ENCODE results near the gene MEF2D. TPM values are rescaled to one million over a fixed set of nuclear protein-coding genes. Genes with fewer than 3 reads are reported as not detected.
A peak's percentile ranks its signal among the peaks of the same experiment; 100 is the strongest.

The MEF2D gene
- total and polyA plus RNA-seq, 2 donors (not counting 1 experiment from before 2014, with no cell fraction given) = 65.6 to 128 TPM

- Mint-ChIP-seq H3K4me1 (peaks cover 23% of the 10 kb centered on the region), H3K27me3 (no peaks in the 10 kb centered on the region), H3K4me3 (peak overlapping the region; percentile 71), H3K9me3 (ENCODE audit: insufficient read depth) (no peaks in the 10 kb centered on the region), H3K27ac (peak overlapping the region; percentile 64)
- Histone ChIP-seq H3K4me1 (ENCODE audit: control insufficient read depth in 2 of 2, insufficient read depth in 2 of 2, low read length in 2 of 2) (peaks cover 20 to 24% of the 10 kb centered on the region in 2 donors), H3K4me3 (ENCODE audit: control extremely low read depth in 1 of 5, extremely low read depth in 1 of 5, insufficient read depth in 1 of 5, low read depth in 2 of 5, low read length in 4 of 5) (peak overlapping the region in 1 of 5 experiments; percentile 16), H2AFZ (ENCODE audit: insufficient read depth, low read depth, low read length, poor library complexity, severe bottlenecking) (peak overlapping the region; percentile 55), H3K9ac (ENCODE audit: low read length) (peak overlapping the region; percentile 41), H3K36me3 (replicated peaks in 1 of 2; ENCODE audit: control extremely low read depth in 1 of 2, control insufficient read depth in 1 of 2, extremely low read depth in 1 of 2, insufficient read depth in 2 of 2, low read length in 1 of 2) (no peaks in the 10 kb centered on the region), H3K27ac (ENCODE audit: low read length in 2 of 2) (peak overlapping the region in 1 of 2 donors; percentile 49), H3K79me2 (ENCODE audit: control insufficient read depth, insufficient read depth, low read length) (no peaks in the 10 kb centered on the region), H3K9me3 (ENCODE audit: control extremely low read depth in 1 of 3, control insufficient read depth in 2 of 3, insufficient read depth in 1 of 3, low read length in 2 of 3) (no peaks in the 10 kb centered on the region), H4K20me1 (ENCODE audit: control insufficient read depth, insufficient read depth, low read length, poor library complexity, severe bottlenecking) (no peaks in the 10 kb centered on the region), H3K27me3 (replicated peaks in 1 of 4; ENCODE audit: control extremely low read depth in 1 of 4, control insufficient read depth in 3 of 4, insufficient read depth in 4 of 4, low read length in 3 of 4) (no peaks in the 10 kb centered on the region), H3K4me2 (replicated peaks; ENCODE audit: low read depth, low read length, poor library complexity, severe bottlenecking) (peak overlapping the region; percentile 67)
- CTCF ChIA-PET = interaction anchor here (0.8 to 4.2 kb wide), 10 partner anchors 9 to 57 kb away, joined by 3 to 26 read pairs (median 4); no protein-coding TSS in a partner anchor
- WGBS (ENCODE audit: insufficient coverage) = 50% methylated on average over 2 of the region's 3 CpGs
- TF ChIP-seq EZH2 (IDR thresholded peaks at IDR 0.05; ENCODE audit: borderline replicate concordance, insufficient read depth, low read depth, low read length, poor library complexity, severe bottlenecking) = no peak
- TF ChIP-seq CTCF (IDR thresholded peaks at IDR 0.05) = no peak
- peak; percentile 49 for ATAC-seq (ENCODE audit: low read depth)
- intact Hi-C loops (cut with micrococcal nuclease) = loop anchor here (5.0 kb wide), 1 partner anchor 37 kb away; no protein-coding TSS in a partner anchor
- POLR2A ChIA-PET = interaction anchor here (0.6 to 2.2 kb wide), 4 partner anchors 11 to 36 kb away, joined by 3 to 6 read pairs (median 4); no protein-coding TSS in a partner anchor
- peak; percentile 43 for DNase-seq
These were observed 23.9 kb upstream of the MEF2D start for GRCh38 chr1:156524481-156524869.

- H4K20me1 ChIP-seq (ENCODE audit: control insufficient read depth, insufficient read depth, low read length, poor library complexity, severe bottlenecking) = no peaks in the 10 kb centered on the region
- H3K4me2 ChIP-seq (replicated peaks; ENCODE audit: low read depth, low read length, poor library complexity, severe bottlenecking) = peak overlapping the region; percentile 67
- no peaks in the 10 kb centered on the region for H3K27me3 ChIP-seq (replicated peaks in 1 of 4; ENCODE audit: control extremely low read depth in 1 of 4, control insufficient read depth in 3 of 4, insufficient read depth in 4 of 4, low read length in 3 of 4)
- no peak for TF ChIP-seq EZH2 (IDR thresholded peaks at IDR 0.05; ENCODE audit: borderline replicate concordance, insufficient read depth, low read depth, low read length, poor library complexity, severe bottlenecking)
- no peak for TF ChIP-seq CTCF (IDR thresholded peaks at IDR 0.05)
- no peak overlapping the region for H3K4me3 ChIP-seq (ENCODE audit: control extremely low read depth in 1 of 5, extremely low read depth in 1 of 5, insufficient read depth in 1 of 5, low read depth in 2 of 5, low read length in 4 of 5)
- H3K9ac ChIP-seq (ENCODE audit: low read length) = no peak overlapping the region
- H3K9me3 ChIP-seq (ENCODE audit: control extremely low read depth in 1 of 3, control insufficient read depth in 2 of 3, insufficient read depth in 1 of 3, low read length in 2 of 3) = no peaks in the 10 kb centered on the region
- no peak overlapping the region for H3K27ac ChIP-seq (ENCODE audit: low read length in 2 of 2)
- no peaks in the 10 kb centered on the region for H3K36me3 ChIP-seq (replicated peaks in 1 of 2; ENCODE audit: control extremely low read depth in 1 of 2, control insufficient read depth in 1 of 2, extremely low read depth in 1 of 2, insufficient read depth in 2 of 2, low read length in 1 of 2)
- Mint-ChIP-seq H3K27me3 (no peaks in the 10 kb centered on the region), H3K9me3 (ENCODE audit: insufficient read depth) (no peaks in the 10 kb centered on the region), H3K4me3 (peak overlapping the region; percentile 71), H3K27ac (peak overlapping the region; percentile 64), H3K4me1 (peaks cover 23% of the 10 kb centered on the region)
- no peaks in the 10 kb centered on the region for H3K79me2 ChIP-seq (ENCODE audit: control insufficient read depth, insufficient read depth, low read length)
- intact Hi-C loops (cut with micrococcal nuclease) = loop anchor here (5.0 kb wide), 1 partner anchor 37 kb away; no protein-coding TSS in a partner anchor
- peaks cover 20 to 24% of the 10 kb centered on the region in 2 donors for H3K4me1 ChIP-seq (ENCODE audit: control insufficient read depth in 2 of 2, insufficient read depth in 2 of 2, low read length in 2 of 2)
- no peak for DNase-seq
- H2AFZ ChIP-seq (ENCODE audit: insufficient read depth, low read depth, low read length, poor library complexity, severe bottlenecking) = peak overlapping the region; percentile 55
- ChIA-PET POLR2A (interaction anchor here (0.6 to 2.2 kb wide), 2 partner anchors 11 to 19 kb away, joined by 3 to 6 read pairs; no protein-coding TSS in a partner anchor), CTCF (interaction anchor here (0.8 to 4.2 kb wide), 8 partner anchors 8 to 58 kb away, joined by 3 to 26 read pairs (median 4); no protein-coding TSS in a partner anchor)
- no peak for ATAC-seq (ENCODE audit: low read depth)
- no CpG with 5 or more reads among the region's 2 CpGs for WGBS (ENCODE audit: insufficient coverage)
These were observed 23.4 kb upstream of the MEF2D start for GRCh38 chr1:156523801-156524480.
